ENCODE measurements around the gene CCDC201. TPM values are rescaled to one million over a fixed set of nuclear protein-coding genes. Genes with fewer than 3 reads are reported as not detected.

Gene CCDC201
- total RNA-seq, 2 donors from 2014 or later = not detected

DNA sequence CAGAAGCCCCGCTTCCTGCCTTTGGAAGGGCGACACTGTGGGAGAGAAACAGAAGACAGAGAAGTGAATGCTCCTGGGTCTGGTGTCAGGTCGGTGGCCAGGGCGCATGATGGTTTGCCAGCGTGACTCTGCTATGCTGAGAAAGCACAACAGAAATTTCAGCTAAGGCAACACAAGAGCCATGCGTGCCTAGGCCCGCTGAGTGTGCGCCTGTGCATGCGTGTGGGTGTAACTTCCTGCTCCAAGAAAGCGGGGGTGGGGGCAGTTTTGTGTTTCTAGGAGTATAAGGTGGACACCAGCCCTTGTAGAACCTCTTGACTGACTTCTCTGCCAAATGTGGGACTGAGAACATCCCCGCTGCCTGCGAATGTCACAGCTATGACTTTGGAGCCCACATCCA lies 42.0 kb upstream of the CCDC201 start:
- peaks cover 0 to 13% of the 10 kb centered on the region in 2 donors for H3K4me1 ChIP-seq
- DNase-seq (ENCODE audit: low spot score) = peak; percentile 46
- no peaks in the 10 kb centered on the region for H3K27me3 ChIP-seq
- no peak overlapping the region for H3K4me3 ChIP-seq
- no peaks in the 10 kb centered on the region for H3K9me3 ChIP-seq
- H3K36me3 ChIP-seq = peaks cover 8% of the 10 kb centered on the region
- TF ChIP-seq, protein P1, sequence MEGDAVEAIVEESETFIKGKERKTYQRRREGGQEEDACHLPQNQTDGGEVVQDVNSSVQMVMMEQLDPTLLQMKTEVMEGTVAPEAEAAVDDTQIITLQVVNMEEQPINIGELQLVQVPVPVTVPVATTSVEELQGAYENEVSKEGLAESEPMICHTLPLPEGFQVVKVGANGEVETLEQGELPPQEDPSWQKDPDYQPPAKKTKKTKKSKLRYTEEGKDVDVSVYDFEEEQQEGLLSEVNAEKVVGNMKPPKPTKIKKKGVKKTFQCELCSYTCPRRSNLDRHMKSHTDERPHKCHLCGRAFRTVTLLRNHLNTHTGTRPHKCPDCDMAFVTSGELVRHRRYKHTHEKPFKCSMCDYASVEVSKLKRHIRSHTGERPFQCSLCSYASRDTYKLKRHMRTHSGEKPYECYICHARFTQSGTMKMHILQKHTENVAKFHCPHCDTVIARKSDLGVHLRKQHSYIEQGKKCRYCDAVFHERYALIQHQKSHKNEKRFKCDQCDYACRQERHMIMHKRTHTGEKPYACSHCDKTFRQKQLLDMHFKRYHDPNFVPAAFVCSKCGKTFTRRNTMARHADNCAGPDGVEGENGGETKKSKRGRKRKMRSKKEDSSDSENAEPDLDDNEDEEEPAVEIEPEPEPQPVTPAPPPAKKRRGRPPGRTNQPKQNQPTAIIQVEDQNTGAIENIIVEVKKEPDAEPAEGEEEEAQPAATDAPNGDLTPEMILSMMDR (IDR thresholded peaks at IDR 0.05) = no peak
- no peak overlapping the region for H3K27ac ChIP-seq

DNA sequence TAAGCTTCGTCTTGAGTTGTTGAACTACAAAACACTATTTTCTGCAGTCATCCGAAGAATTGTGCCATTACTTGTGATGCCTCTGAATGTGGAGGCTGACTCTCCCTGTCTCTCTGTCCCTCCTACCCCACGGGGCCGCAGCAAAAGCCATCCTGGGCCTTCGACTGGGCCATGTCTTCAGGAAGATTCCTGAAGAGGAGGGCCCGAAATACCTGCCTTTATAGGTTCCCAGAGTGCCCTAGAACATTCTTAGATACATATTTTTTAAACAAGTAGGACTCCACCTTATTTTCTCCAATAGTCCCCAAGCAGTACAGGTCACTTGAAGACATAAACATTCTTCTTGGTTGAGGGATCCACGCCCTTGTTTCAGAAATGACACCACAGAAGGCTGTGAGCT lies 40.1 kb upstream of the CCDC201 start:
- Histone ChIP-seq H3K9me3 (no peaks in the 10 kb centered on the region), H3K27me3 (no peaks in the 10 kb centered on the region), H3K27ac (no peak overlapping the region), H3K4me1 (peaks cover 0 to 4% of the 10 kb centered on the region in 2 donors), H3K36me3 (peaks cover 8% of the 10 kb centered on the region), H3K4me3 (no peak overlapping the region)
- no peak for DNase-seq (ENCODE audit: low spot score)
- TF ChIP-seq, protein P1 (IDR thresholded peaks at IDR 0.05) = no peak

DNA sequence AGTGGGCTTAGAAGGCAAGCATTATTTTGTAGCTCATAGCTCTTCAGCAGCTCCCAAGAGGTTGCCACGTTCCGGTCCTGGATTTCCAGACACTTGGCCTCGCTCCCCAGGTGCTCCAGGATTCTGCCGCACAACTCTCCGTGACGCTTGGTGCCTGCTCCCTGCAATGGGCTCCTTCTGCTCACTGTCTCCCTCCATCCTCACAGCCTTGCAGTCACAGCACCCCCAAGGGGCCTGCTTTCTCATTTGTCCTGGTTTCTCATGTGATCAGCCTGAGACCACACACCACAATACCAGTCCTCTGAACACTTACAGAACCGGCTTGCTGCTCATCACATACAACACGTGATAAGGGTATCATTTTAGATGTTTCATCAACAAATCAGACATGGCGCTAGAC lies 38.4 kb upstream of the CCDC201 start:
- DNase-seq (ENCODE audit: low spot score) = no peak
- Histone ChIP-seq H3K27me3 (no peaks in the 10 kb centered on the region), H3K4me3 (no peak overlapping the region), H3K4me1 (no peaks in the 10 kb centered on the region), H3K27ac (no peak overlapping the region), H3K9me3 (no peaks in the 10 kb centered on the region), H3K36me3 (peaks cover 4% of the 10 kb centered on the region)
- TF ChIP-seq, protein P1 (IDR thresholded peaks at IDR 0.05) = no peak

DNA sequence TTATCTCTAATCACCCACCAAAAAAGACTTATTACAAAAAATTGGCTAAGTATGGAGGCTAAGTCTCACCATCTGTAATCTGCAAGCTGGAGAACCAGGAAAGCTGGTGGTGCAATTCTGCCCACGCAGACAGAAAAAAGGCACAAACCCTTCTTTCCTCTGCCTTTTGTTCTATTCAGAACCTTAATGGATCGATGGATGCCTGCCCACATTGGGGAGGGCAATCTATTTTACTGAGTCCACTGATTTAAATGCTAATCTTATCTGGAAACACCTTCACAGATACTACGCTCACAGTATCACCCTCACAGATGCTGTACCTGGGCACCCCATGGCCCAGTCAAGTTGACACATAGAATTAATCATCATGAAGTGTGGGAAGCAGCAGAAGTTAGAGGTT lies 38.0 kb upstream of the CCDC201 start:
- H3K27ac ChIP-seq = no peak overlapping the region
- no peaks in the 10 kb centered on the region for H3K27me3 ChIP-seq
- H3K9me3 ChIP-seq = no peaks in the 10 kb centered on the region
- no peaks in the 10 kb centered on the region for H3K36me3 ChIP-seq
- TF ChIP-seq, protein P1 (IDR thresholded peaks at IDR 0.05) = no peak
- no peak for DNase-seq (ENCODE audit: low spot score)
- H3K4me3 ChIP-seq = no peak overlapping the region
- H3K4me1 ChIP-seq = no peaks in the 10 kb centered on the region

DNA sequence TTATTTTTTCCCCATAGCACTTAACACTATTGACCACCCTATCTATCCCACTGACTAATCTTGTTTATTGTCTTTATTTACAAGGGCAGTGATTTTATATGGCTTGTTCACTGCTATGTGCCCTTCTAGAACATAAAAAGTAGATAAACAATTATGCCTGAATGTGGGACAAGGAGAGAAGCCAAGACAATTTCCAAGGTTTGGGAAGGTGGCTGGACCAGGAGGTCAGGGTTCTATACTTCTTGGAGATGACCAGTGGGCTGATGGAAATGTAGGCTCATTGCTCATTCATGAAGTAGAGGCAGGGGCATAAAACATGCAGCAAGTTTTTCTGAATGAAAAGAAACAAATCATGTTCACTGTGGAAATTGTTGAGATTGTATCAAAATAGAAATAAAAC lies 36.7 kb upstream of the CCDC201 start:
- H3K4me1 ChIP-seq = no peaks in the 10 kb centered on the region

DNA sequence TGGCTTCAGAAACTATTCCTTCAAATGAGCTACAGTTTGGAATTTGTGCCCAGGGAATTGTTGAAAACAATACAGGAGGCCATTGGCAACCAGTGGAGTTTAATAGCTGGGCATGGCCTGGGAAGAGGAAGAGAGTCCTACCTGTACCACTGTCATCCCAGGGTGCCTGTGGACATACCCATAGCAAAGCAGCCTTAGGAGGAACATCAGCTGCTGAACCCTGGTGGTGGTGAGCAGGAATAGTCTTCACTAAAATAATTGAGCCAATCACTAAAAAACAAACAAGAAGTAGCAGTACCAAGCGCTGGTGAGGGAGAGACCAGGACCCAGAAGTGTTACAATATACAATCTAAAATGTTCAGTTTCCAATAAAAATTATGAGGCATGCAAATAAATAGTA lies 29.9 kb upstream of the CCDC201 start:
- H3K27me3 ChIP-seq = no peaks in the 10 kb centered on the region
- H3K9me3 ChIP-seq = peaks cover 0 to 16% of the 10 kb centered on the region in 2 donors
- H3K27ac ChIP-seq = no peak overlapping the region
- no peak for DNase-seq (ENCODE audit: low spot score)
- TF ChIP-seq, protein P1 (IDR thresholded peaks at IDR 0.05) = no peak
- H3K4me3 ChIP-seq = no peak overlapping the region
- H3K36me3 ChIP-seq = no peaks in the 10 kb centered on the region
- no peaks in the 10 kb centered on the region for H3K4me1 ChIP-seq

More for the DNA sequence above, 36.7 kb upstream of the CCDC201 start:
- no peak for DNase-seq (ENCODE audit: low spot score)
- peaks cover 0 to 4% of the 10 kb centered on the region in 2 donors for H3K9me3 ChIP-seq
- H3K27me3 ChIP-seq = no peaks in the 10 kb centered on the region
- TF ChIP-seq, protein P1 (IDR thresholded peaks at IDR 0.05) = no peak
- no peak overlapping the region for H3K27ac ChIP-seq
- H3K36me3 ChIP-seq = no peaks in the 10 kb centered on the region
- H3K4me3 ChIP-seq = no peak overlapping the region

Measured in right atrium auricular region (tissue), 2 donors.